Astrocyte of the spinal cord (primary cell): Measurements from ENCODE around the gene TNNT1.
"Not testable (repeated sequence)": the region's sequence is repeated elsewhere in the genome, so short reads cannot be mapped to it uniquely, and the experiment has no call there.

Source experiments
- DNase-seq: peaks from one replicate; pipeline ENCODE4 v3.0.0; 2011; ENCODE audit warnings: low read depth, low spot score
- H3K4me3 ChIP-seq: 2 replicates; pipeline ENCODE4 v1.5.1; 2011; ENCODE audit warnings: low read depth, mild to moderate bottlenecking, low read length, moderate library complexity
- in situ Hi-C: cut with HindIII; loops from 2 replicates; pipeline ENCODE4 v1.10.0; 2017; ENCODE audit warnings: low sequenced_read_pairs
- TF ChIP-seq, protein P1 (sequence below): IDR thresholded peaks from 2 replicates; pipeline ENCODE4 v1.5.1; 2012; ENCODE audit warnings: low read depth, mild to moderate bottlenecking, low read length, inconsistent platforms

TNNT1 gene

DNA sequence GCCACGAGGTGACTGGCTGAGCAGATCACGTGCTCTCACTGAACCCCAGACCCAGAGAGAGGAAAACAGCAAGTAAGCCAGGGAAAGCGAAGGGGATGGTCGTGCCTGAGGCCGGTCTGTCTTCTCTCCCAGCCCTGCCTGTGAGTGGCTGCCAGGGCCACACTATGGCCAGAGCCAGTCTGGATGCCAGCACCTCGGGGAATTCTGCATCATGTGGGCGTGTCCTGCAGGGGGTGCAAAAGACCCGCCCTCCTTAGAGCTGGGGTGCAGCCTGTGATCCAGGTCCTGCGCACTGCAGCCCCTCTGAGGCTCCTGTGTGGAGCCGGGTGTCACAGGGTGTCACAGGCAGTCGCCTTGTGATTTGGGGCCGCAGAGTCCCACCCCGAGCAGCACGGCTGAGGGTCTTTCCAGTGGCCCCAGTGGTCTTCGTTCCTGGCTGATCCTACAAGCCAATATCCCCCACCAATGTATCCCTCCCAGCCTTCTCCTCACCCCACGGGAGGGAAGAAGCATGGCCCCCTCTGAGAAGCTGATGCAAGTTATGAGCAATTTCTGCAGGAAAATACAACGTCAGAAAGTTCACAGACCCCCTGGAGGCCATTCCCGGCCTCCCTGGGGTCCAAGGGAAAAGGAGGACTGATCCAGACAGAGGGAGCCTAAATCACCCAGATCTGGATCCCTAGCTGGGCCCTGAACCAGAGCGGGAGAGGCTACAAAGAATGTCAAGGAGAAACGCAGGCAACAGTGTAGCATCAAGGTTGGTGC is 39.3 kb downstream of the TNNT1 start:
- no peak overlapping the region for H3K4me3 ChIP-seq
- in situ Hi-C loops: no loop called here
- TF ChIP-seq, protein P1, sequence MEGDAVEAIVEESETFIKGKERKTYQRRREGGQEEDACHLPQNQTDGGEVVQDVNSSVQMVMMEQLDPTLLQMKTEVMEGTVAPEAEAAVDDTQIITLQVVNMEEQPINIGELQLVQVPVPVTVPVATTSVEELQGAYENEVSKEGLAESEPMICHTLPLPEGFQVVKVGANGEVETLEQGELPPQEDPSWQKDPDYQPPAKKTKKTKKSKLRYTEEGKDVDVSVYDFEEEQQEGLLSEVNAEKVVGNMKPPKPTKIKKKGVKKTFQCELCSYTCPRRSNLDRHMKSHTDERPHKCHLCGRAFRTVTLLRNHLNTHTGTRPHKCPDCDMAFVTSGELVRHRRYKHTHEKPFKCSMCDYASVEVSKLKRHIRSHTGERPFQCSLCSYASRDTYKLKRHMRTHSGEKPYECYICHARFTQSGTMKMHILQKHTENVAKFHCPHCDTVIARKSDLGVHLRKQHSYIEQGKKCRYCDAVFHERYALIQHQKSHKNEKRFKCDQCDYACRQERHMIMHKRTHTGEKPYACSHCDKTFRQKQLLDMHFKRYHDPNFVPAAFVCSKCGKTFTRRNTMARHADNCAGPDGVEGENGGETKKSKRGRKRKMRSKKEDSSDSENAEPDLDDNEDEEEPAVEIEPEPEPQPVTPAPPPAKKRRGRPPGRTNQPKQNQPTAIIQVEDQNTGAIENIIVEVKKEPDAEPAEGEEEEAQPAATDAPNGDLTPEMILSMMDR: no peak
- no peak for DNase-seq

DNA sequence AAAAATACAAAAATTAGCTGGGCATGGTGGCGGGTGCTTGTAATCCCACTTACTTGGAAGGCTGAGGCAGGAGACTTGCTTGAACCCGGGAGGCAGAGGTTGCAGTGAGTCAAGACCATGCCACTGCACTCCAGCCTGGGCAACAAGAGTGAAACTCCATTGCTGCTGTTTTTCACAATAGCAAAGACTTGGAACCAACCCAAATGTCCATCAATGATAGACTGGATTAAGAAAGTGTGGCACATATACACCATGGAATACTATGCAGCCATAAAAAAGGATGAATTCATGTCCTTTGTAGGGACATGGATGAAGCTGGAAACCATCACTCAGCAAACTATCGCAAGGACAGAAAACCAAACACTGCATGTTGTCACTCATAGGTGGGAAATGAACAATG is 41.8 kb downstream of the TNNT1 start:
- H3K4me3 ChIP-seq, in situ Hi-C loops, DNase-seq: not testable (repeated sequence)

DNA sequence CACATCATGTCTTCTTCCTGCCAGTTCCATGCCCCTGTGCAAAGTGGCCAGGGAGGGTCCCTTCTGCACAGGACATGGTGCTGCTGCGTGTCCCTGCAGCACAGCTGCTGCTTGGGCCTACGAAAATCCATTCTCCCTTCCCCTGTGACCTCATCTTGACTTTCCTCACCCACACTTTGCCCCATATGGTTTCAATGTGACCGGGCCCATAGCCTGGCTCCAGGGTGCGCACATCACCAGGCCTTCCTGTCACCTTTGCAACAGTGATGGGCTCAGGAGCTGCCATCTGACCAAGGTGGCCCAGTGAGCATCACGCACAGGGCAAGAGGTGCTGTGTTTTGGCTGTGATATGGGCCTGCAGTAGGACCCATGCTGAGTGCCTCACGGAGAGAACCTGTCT is 42.4 kb downstream of the TNNT1 start:
- no peak overlapping the region for H3K4me3 ChIP-seq
- TF ChIP-seq, protein P1: no peak
- in situ Hi-C loops: no loop called here
- DNase-seq: no peak

DNA sequence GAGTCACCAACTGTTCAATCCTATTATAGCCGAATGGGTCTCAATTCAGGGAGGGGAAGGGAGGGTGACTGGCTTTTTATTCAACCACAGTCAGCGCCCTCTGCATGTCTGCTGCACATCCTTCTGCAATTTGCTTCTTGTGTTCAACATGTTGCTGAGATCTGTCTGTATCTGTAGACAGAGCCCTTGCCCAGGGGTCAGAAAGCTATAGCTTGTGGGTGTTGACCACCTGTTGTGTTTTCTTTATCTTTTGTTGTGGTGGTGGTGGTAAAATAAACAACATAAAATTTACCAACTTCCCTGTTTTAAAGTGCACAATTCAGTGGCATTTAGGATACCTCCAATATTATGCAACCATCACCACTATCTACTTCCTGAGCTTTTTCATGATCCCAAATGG is 43.8 kb downstream of the TNNT1 start:
- no peak overlapping the region for H3K4me3 ChIP-seq
- in situ Hi-C loops: no loop called here
- TF ChIP-seq, protein P1: no peak
- DNase-seq: no peak

DNA sequence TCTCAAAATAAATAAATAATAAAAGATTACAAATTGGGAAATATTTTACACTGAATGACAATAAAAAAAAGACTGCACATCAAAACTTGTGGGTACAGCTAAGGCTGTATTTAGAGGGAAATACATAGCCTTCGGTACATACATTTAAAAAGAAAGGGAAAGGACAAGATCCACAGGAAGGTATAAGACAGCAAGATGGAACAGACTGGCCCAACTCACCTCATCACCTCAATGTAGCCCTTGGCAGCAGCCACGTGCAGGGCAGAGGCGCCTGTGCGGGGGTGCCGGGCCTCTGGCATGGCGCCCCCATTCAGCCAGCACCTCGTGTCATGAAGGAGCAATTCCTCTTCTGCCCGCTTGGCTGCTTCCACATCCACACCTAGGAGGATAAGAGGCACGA is 45.8 kb downstream of the TNNT1 start:
- TF ChIP-seq, protein P1: no peak
- H3K4me3 ChIP-seq: no peak overlapping the region
- in situ Hi-C loops: no loop called here
- no peak for DNase-seq

DNA sequence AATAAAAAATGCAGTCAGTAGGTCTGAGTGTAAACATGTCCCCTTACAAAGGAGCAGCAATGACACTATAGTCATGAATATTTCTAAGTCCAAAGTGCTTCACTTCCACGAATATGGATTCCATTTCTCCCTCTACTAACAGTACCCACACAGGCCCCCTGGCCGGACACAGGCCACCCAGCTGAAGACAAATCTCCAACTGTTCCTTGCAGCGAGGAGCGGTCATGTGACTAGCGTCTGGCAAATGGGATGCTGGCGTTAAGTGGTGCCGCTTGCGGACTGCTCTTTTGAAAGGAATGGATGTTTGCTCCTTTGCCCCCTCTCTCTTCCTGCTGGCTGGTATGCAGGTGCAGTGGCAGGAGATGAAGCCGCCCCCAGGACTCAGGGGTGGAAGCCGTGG is 47.7 kb downstream of the TNNT1 start:
- no peak for DNase-seq
- in situ Hi-C loops: no loop called here
- TF ChIP-seq, protein P1: no peak
- H3K4me3 ChIP-seq: no peak overlapping the region

DNA sequence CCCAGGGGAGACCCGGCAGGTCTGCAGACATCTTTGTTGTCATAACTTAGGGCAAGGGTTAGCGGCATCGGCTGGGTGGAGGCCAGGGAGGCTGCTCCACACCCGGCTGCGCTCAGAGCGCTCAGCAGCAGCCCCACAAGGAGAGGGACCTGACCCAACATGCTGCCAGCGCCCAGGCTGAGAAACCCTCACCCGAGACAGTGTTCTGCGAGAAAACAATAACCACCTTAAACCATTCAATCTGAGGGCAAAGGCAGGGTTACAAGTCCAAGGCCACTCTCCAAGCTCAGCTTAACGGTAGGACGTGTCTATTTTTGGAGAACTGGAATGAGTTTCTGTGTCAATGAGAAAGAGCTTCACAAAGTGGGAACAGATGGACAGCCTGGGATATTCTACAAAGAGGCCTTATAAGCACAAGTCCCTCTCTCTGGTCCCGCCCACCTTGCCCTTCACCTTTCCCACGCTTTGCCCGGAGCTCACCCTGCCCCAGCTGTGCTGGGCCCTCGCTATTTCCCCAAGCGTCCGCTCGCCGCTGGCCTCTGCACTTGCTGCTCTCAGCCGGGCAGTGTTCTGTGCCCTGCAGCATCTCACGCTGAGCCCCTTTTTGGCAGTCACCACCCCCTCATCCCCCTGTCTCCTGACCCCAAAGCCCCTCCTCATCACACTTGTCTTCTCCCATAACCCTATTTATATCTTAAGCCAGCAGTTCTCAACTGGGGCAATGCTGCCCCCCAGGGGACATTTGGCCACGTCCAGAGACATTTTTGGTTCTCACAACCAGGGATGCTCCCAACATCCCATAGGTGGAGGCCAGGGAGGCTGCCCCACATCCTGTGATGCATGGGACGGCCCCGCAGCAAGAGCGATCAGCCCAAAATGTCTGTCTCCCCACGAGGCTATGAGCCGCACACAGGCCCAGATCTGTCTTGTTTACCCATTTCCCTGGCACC is 49.2 kb downstream of the TNNT1 start:
- DNase-seq: no peak

More for the DNA sequence above, 49.2 kb downstream of the TNNT1 start:
- H3K4me3 ChIP-seq: no peak overlapping the region
- TF ChIP-seq, protein P1: peak; percentile 24
- in situ Hi-C loops: no loop called here
